Dermis microvascular lymphatic vessel endothelial cell (primary cell): ENCODE data around the gene USP40. TPM values are rescaled to one million over a fixed set of nuclear protein-coding genes. Genes with fewer than 3 reads are reported as not detected.
A peak's percentile ranks its signal among the peaks of the same experiment; 100 is the strongest.

Experiments used
- DNase-seq, 2 donors: peaks; one replicate each; pipeline versions ENCODE4 v3.0.0 to v3.0.0-alpha.2; 2010; ENCODE audit warnings: low read depth in 2 of 2
- total RNA-seq: library from RNA; depleted of rRNA; stranded (reverse); fragments of >200 nt; gene quantifications from 2 replicates; pipeline ENCODE4 v1.2.1, GENCODE V29; 2014

USP40 gene
- total RNA-seq, 1 donor from 2014 or later: 19.0 TPM

GRCh38 chr2:233445152-233445830 is 121.3 kb downstream of the USP40 start:
- no peak for DNase-seq

- no peak for DNase-seq
Observed at GRCh38 chr2:233444501-233444900, 122.1 kb downstream of the USP40 start.

- peak; percentile 84 to 90 for DNase-seq
Observed at GRCh38 chr2:233443511-233444183, 122.9 kb downstream of the USP40 start.

- no peak for DNase-seq
Observed at GRCh38 chr2:233442028-233442310, 124.6 kb downstream of the USP40 start.

GRCh38 chr2:233441161-233442027 is 125.2 kb downstream of the USP40 start:
- DNase-seq: no peak

- no peak for DNase-seq
Observed at GRCh38 chr2:233440714-233441113, 125.9 kb downstream of the USP40 start.

- DNase-seq: no peak
Observed at GRCh38 chr2:233440314-233440713, 126.3 kb downstream of the USP40 start.

GRCh38 chr2:233439191-233439590 is 127.4 kb downstream of the USP40 start:
- no peak for DNase-seq

GRCh38 chr2:233438573-233439147 is 127.9 kb downstream of the USP40 start:
- DNase-seq: no peak

GRCh38 chr2:233437439-233437955 is 129.1 kb downstream of the USP40 start:
- DNase-seq: no peak

- DNase-seq: no peak
Observed at GRCh38 chr2:233436691-233437438, 129.7 kb downstream of the USP40 start.

GRCh38 chr2:233436191-233436581 is 130.4 kb downstream of the USP40 start:
- no peak for DNase-seq

GRCh38 chr2:233435436-233436190 is 131.0 kb downstream of the USP40 start:
- no peak for DNase-seq

- no peak for DNase-seq
Observed at GRCh38 chr2:233434666-233435330, 131.8 kb downstream of the USP40 start.

GRCh38 chr2:233433794-233434193 is 132.8 kb downstream of the USP40 start:
- DNase-seq: no peak

GRCh38 chr2:233433029-233433428 is 133.6 kb downstream of the USP40 start:
- no peak for DNase-seq

- DNase-seq: no peak
Observed at GRCh38 chr2:233430651-233431050, 135.9 kb downstream of the USP40 start.

GRCh38 chr2:233430081-233430480 is 136.5 kb downstream of the USP40 start:
- DNase-seq: peak; percentile 47 to 85

- DNase-seq: no peak
Observed at GRCh38 chr2:233429175-233429897, 137.2 kb downstream of the USP40 start.
